Esophagus (tissue), 2 donors: Measurements from ENCODE around the gene LSM12. TPM values are rescaled to one million over a fixed set of nuclear protein-coding genes. Genes with fewer than 3 reads are reported as not detected.
A peak's percentile ranks its signal among the peaks of the same experiment; 100 is the strongest.

Experiments
- H3K27ac ChIP-seq, 2 donors: one replicate each; pipeline ENCODE4 v1.5.1; 2013; ENCODE audit warnings: low read depth in 2 of 2, mild to moderate bottlenecking in 2 of 2, inconsistent platforms in 1 of 2, low read length in 1 of 2, moderate library complexity in 1 of 2
- H3K27me3 ChIP-seq, 2 donors: one replicate each; pipeline ENCODE4 v1.6.1; 2013; ENCODE audit warnings: low read length in 2 of 2, control low read depth in 1 of 2, mild to moderate bottlenecking in 1 of 2; ENCODE audit not compliant: insufficient read depth in 2 of 2, control insufficient read depth in 1 of 2
- H3K36me3 ChIP-seq, 2 donors: one replicate each; pipeline ENCODE4 v1.6.1; 2013; ENCODE audit warnings: low read length in 1 of 2; ENCODE audit not compliant: control insufficient read depth in 2 of 2, insufficient read depth in 2 of 2
- H3K4me1 ChIP-seq, 2 donors: one replicate each; pipeline ENCODE4 v1.6.1; 2013; ENCODE audit warnings: low read length in 1 of 2; ENCODE audit not compliant: control insufficient read depth in 2 of 2, insufficient read depth in 2 of 2
- H3K4me3 ChIP-seq, 2 donors: one replicate each; pipeline ENCODE4 v1.5.1; 2013; ENCODE audit warnings: low read length in 2 of 2, mild to moderate bottlenecking in 2 of 2, low read depth in 1 of 2, moderate library complexity in 1 of 2
- H3K9me3 ChIP-seq, 2 donors: one replicate each; pipeline ENCODE4 v1.6.1; 2013; ENCODE audit warnings: mild to moderate bottlenecking in 2 of 2, low read depth in 1 of 2, low read length in 1 of 2, moderate library complexity in 1 of 2; ENCODE audit not compliant: control insufficient read depth in 2 of 2, insufficient read depth in 1 of 2
- WGBS, 2 donors: extraction: QIAGEN DNeasy Blood & Tissue Kit; methylation state at CpG; one replicate each; pipeline ENCODE4 v1.1.7; 2013; 5-methylcytosine and 5-hydroxymethylcytosine counted together
- polyA plus RNA-seq, 2 donors: library from polyadenylated mRNA; stranded (reverse); fragments of 200-250 nt; gene quantifications; one replicate each; pipeline ENCODE4 v1.2.3, GENCODE V29; 2013
- donor health status: healthy with polysubstance abuse.
- donor health status: Bipolar disorder and iron deficiency.

LSM12 gene
- polyA plus RNA-seq, 2 donors, result 25.4 to 46.9 TPM

DNA sequence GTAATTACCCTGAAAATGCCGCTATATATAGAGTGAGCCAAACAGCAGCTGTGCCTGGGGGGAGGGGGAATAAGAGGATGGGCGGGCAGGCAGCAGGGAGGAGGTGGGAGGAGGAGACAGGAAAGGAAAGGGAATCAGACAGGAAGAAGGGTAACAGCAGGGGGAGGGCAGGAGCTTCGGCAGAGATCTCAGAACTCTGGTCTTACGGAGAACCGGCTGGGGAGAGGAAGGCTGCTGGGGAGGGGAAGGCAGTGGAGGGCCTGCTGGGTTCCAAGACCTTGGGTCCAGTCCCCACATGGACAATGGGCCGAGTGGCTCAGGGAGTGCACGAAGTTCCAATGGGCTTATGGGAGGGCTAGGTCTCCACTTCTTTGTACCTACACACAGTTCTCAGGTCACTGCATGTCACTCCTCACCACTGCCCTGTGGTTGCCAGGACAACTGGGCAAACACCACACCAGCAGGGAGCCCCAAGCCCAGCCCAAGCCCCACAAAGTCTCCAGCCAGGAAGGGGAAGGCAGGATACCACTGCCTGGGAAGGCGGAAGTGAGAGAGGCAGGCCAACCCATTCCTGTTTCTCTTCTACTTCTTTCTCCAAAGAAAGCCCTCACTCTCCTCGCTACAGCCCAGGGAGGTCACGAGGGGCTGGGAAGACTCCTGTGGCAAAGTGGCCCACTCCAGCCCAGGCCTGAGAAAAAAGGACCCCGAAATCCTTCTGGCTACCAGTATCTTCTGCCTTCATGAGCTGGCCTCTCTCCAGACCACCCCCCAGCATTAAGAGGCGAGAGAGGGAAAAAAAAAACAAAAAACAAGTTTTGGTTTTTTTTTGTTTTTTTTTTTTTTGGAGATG, 29.4 kb upstream of the LSM12 start:
- WGBS, 2 donors, result 16 to 20% methylated on average over 12 of the region's 12 CpGs
- H3K4me1 ChIP-seq, result peaks cover 14 to 22% of the 10 kb centered on the region in 2 donors
- H3K4me3 ChIP-seq, result no peak overlapping the region
- H3K9me3 ChIP-seq, result no peaks in the 10 kb centered on the region
- H3K27me3 ChIP-seq, result no peaks in the 10 kb centered on the region
- peak overlapping the region; percentile 78 to 97 for H3K27ac ChIP-seq
- peaks cover 8 to 31% of the 10 kb centered on the region in 2 donors for H3K36me3 ChIP-seq

DNA sequence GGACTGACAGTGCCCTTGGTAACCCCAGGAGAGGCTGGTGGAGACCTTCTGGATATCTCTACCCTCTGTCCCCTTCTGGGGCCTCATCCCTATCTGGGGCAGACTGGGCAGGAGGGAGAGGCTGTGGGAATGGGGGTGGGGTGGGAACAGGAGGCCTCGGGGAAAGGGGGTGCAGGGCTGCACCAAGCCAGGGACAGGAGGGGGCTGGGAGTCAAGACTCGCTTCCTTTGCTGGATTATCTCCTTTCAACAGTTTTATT, 28.8 kb upstream of the LSM12 start:
- Histone ChIP-seq H3K27me3 (no peaks in the 10 kb centered on the region), H3K4me1 (peaks cover 14 to 22% of the 10 kb centered on the region in 2 donors), H3K4me3 (no peak overlapping the region), H3K27ac (peak overlapping the region; percentile 78 to 97), H3K36me3 (peaks cover 8 to 31% of the 10 kb centered on the region in 2 donors), H3K9me3 (no peaks in the 10 kb centered on the region)
- 10 to 27% methylated on average over 2 of the region's 2 CpGs for WGBS, 2 donors

DNA sequence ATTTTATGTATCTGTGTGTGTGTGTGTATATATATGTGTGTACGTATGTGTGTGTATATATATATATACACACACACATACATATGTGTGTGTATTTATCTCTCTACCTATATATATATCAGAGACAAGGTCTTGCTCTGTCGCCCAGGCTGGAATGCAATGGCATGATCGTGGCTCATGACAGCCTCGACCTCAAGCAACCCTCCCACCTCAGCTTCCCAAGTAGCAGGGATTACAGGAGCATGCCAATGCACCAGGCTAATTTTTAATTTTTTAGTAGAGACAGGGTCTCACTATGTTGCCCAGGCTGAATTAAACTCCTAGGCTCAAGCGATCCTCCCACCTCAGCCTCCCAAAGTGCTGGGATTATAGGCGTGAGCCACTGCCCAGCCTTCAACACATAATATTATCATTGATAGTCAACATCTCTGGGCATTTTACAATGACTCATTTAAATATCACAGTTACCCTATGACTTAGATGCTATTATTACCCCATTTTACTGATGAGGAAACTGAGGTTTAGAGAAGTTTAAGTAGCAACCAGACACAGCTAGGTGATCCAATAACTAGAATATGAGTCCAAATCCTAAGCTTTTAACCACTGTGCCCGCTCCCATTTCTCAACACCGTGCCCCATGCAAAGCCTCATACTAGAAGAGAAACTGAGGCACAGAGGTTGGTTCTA, 28.4 kb upstream of the LSM12 start:
- H3K27ac ChIP-seq, result peak overlapping the region; percentile 78 to 97
- no peaks in the 10 kb centered on the region for H3K27me3 ChIP-seq
- peaks cover 8 to 31% of the 10 kb centered on the region in 2 donors for H3K36me3 ChIP-seq
- peaks cover 14 to 22% of the 10 kb centered on the region in 2 donors for H3K4me1 ChIP-seq
- no peak overlapping the region for H3K4me3 ChIP-seq
- 85 to 86% methylated on average over 8 of the region's 8 CpGs for WGBS, 2 donors
- no peaks in the 10 kb centered on the region for H3K9me3 ChIP-seq

DNA sequence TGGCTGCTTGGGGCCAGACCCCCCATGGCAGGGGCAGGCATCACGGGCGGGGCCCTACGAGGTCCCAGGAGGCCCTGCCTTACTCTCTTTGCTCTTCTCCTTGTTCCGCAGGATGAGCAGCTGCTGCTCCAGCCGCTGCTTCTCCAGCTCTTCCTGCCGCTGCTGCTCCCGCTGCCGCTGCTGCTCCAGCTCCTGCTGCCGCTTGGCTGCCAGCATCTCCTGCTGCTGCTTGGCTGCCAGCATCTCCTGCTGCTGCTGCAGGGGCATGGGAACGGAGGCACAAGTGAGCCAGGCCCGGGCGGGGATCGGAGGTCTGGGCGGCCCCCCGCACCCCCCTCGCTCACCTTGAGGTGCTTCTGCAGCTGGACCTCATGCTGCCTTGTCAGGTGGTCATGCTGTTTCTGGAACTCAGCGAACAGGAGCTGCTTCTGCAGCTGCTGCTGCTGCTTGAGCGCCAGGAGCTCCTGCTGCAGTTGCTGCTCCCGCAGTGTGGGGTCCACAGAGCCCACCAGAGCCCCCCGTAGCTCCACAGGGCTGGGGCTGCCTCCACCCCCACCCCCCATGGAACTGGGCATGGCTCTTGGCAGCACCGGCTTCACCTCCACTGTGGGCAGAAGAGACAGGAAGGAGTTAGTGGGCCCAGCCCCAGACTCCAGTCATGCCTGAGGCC, 26.9 kb upstream of the LSM12 start:
- H3K4me1 ChIP-seq, result peaks cover 14 to 19% of the 10 kb centered on the region in 2 donors
- no peaks in the 10 kb centered on the region for H3K9me3 ChIP-seq
- H3K27ac ChIP-seq, result no peak overlapping the region
- peaks cover 10 to 30% of the 10 kb centered on the region in 2 donors for H3K36me3 ChIP-seq
- 89 to 93% methylated on average over 21 of the region's 21 CpGs for WGBS, 2 donors
- no peaks in the 10 kb centered on the region for H3K27me3 ChIP-seq
- H3K4me3 ChIP-seq, result no peak overlapping the region

DNA sequence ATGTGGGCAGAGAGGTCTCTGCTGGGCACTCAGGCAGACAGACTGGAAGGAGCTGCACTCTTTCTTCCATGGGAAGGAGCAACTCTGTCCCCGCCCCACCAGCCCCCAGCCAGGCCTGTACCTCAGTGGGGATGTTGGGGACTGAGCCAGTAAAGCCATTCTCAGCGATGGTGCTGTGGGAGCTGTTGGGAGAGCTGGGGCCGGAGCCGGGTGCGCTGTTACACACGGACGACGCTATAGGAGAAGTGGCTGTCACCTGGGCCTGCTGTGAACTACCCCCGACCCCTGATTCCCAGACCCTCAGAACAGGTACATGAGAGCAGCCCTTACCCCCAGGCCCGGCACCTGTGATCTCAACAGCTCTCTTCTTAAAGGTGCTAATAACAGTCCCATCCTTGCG, 25.6 kb upstream of the LSM12 start:
- no peaks in the 10 kb centered on the region for H3K9me3 ChIP-seq
- WGBS, 2 donors, result 96% methylated on average over 11 of the region's 11 CpGs
- no peaks in the 10 kb centered on the region for H3K27me3 ChIP-seq
- no peak overlapping the region for H3K4me3 ChIP-seq
- H3K27ac ChIP-seq, result no peak overlapping the region
- H3K36me3 ChIP-seq, result peaks cover 13 to 35% of the 10 kb centered on the region in 2 donors
- peaks cover 9 to 11% of the 10 kb centered on the region in 2 donors for H3K4me1 ChIP-seq

DNA sequence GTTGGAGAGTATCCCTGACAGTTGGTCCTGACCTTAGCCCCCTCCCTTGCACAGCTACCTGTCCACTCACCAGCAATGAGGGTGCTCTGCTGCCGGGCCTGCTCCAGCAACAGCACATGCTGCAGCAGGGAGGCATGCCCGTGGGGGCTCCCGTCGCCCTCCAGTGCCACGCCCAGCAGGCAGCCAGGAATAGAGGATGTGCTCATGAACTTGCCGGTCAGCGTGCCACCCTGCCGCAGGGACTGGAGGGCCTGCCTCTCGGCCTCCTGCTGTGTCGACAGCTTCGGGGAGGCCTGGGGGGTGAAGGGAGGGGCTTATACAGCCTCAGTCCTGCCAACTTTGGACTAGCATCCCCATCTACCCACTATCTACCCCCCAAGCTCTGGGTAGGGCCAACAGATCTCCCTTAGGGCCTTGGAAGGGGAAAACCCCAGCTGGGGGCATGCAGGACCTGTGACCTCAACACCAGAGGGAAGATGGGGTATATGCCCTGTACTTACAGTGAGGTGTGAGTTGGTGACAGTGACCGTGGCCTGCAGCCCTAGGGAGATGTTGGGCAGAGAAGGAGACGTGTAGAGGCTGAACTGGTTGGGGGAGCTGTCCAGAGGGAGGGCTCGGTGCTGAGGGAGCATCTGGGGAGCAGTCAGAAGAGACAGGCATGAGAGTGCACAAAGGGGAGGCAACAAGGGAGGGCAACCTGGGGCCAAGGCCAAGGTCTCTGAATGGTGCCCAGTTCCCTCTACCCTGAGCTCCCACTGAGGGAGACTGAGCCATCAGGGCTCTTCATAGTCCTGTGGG, 24.9 kb upstream of the LSM12 start:
- no peak overlapping the region for H3K27ac ChIP-seq
- WGBS, 2 donors, result 87 to 90% methylated on average over 14 of the region's 14 CpGs
- no peak overlapping the region for H3K4me3 ChIP-seq
- H3K9me3 ChIP-seq, result no peaks in the 10 kb centered on the region
- H3K36me3 ChIP-seq, result peaks cover 13 to 36% of the 10 kb centered on the region in 2 donors
- peaks cover 10 to 11% of the 10 kb centered on the region in 2 donors for H3K4me1 ChIP-seq
- H3K27me3 ChIP-seq, result no peaks in the 10 kb centered on the region

DNA sequence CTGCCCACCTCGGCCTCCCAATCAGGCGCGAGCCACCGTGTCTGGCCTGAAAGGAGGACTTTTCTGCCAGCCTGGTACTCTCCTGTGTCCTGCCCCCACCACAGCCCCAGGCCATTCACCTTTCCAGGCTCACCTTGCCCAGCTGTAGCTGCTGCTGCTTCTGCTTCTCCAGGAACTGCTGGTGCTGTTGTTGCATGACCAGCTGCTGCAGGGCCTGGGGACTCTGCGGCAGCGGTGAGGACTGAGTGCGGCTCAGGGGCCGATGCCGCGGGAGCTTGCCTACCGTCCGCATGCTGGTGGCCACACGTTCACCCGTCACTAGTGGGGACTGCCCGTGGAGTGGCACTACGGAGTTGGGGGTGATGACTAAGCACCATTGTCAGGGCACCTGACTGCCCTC, 21.8 kb upstream of the LSM12 start:
- Histone ChIP-seq H3K36me3 (peaks cover 26 to 53% of the 10 kb centered on the region in 2 donors), H3K9me3 (no peaks in the 10 kb centered on the region), H3K27ac (no peak overlapping the region), H3K4me1 (peaks cover 5% of the 10 kb centered on the region in 2 donors), H3K4me3 (no peak overlapping the region), H3K27me3 (no peaks in the 10 kb centered on the region)
- 94 to 95% methylated on average over 16 of the region's 16 CpGs for WGBS, 2 donors

DNA sequence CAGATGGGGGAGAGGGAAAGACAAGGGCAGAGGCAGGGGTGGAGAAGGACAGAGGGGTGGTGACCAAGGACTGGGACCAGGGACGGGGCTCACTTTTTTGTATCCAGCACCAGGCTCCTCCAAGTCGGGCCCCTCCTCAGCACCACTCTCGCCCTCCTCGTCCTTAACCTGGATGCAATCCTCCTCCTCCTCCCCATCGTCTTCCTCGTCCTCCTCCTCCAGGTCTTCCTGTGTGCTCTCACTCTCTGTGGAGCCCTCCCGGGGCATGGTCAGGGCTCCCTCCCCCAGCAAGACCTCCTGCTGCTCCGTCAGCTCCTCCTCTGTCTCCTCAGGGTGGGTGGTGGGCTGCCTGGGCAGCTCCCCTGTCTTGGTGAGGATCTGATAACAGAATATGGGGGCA, 20.8 kb upstream of the LSM12 start:
- peak overlapping the region in 1 of 2 donors; percentile 56 for H3K27ac ChIP-seq
- no peaks in the 10 kb centered on the region for H3K27me3 ChIP-seq
- H3K36me3 ChIP-seq, result peaks cover 30 to 50% of the 10 kb centered on the region in 2 donors
- peaks cover 5% of the 10 kb centered on the region in 2 donors for H3K4me1 ChIP-seq
- H3K4me3 ChIP-seq, result no peak overlapping the region
- WGBS, 2 donors, result 44 to 48% methylated on average over 7 of the region's 8 CpGs
- H3K9me3 ChIP-seq, result no peaks in the 10 kb centered on the region
